HG03432 (cell line): ENCODE results near the gene PLXDC2.
"Not testable (repeated sequence)": the region's sequence is repeated elsewhere in the genome, so short reads cannot be mapped to it uniquely, and the experiment has no call there.

Source experiments
- ATAC-seq: cut with Tn5 transposase; IDR thresholded peaks from one replicate; pipeline ENCODE4 v1.9.1; 2021; ENCODE audit warnings: mild to moderate bottlenecking, moderate library complexity; ENCODE audit not compliant: unreplicated experiment

Gene PLXDC2

GRCh38 chr10:20166096-20166675 is 350.0 kb downstream of the PLXDC2 start:
- ATAC-seq: no peak

GRCh38 chr10:20170661-20171060 is 354.4 kb downstream of the PLXDC2 start:
- no peak for ATAC-seq

GRCh38 chr10:20173046-20173445 is 356.8 kb downstream of the PLXDC2 start:
- ATAC-seq: no peak

GRCh38 chr10:20175719-20176118 is 359.5 kb downstream of the PLXDC2 start:
- no peak for ATAC-seq

- no peak for ATAC-seq
Measured at GRCh38 chr10:20180766-20181165, 364.5 kb downstream of the PLXDC2 start.

- no peak for ATAC-seq
Measured at GRCh38 chr10:20181434-20181833, 365.2 kb downstream of the PLXDC2 start.

GRCh38 chr10:20185116-20185515 is 368.9 kb downstream of the PLXDC2 start:
- no peak for ATAC-seq

- ATAC-seq: not testable (repeated sequence)
Measured at GRCh38 chr10:20191392-20191791, 375.2 kb downstream of the PLXDC2 start.

GRCh38 chr10:20195076-20195475 is 378.8 kb downstream of the PLXDC2 start:
- ATAC-seq: no peak

- no peak for ATAC-seq
Measured at GRCh38 chr10:20200758-20201157, 384.5 kb downstream of the PLXDC2 start.

GRCh38 chr10:20202337-20202736 is 386.1 kb downstream of the PLXDC2 start:
- no peak for ATAC-seq

GRCh38 chr10:20207653-20208052 is 391.4 kb downstream of the PLXDC2 start:
- no peak for ATAC-seq

GRCh38 chr10:20209098-20209497 is 392.9 kb downstream of the PLXDC2 start:
- ATAC-seq: not testable (repeated sequence)

- no peak for ATAC-seq
Measured at GRCh38 chr10:20215547-20216152, 399.4 kb downstream of the PLXDC2 start.

GRCh38 chr10:20221356-20221755 is 405.1 kb downstream of the PLXDC2 start:
- ATAC-seq: no peak

GRCh38 chr10:20228729-20229128 is 412.5 kb downstream of the PLXDC2 start:
- no peak for ATAC-seq

GRCh38 chr10:20232079-20232705 is 416.0 kb downstream of the PLXDC2 start:
- no peak for ATAC-seq

- no peak for ATAC-seq
Measured at GRCh38 chr10:20233423-20233822, 417.2 kb downstream of the PLXDC2 start.

GRCh38 chr10:20234579-20234978 is 418.3 kb downstream of the PLXDC2 start:
- ATAC-seq: no peak

GRCh38 chr10:20237091-20237570 is 420.9 kb downstream of the PLXDC2 start:
- ATAC-seq: no peak

- ATAC-seq: no peak
Measured at GRCh38 chr10:20237586-20237985, 421.4 kb downstream of the PLXDC2 start.

- no peak for ATAC-seq
Measured at GRCh38 chr10:20240643-20241042, 424.4 kb downstream of the PLXDC2 start.
